ACHN (cell line): ENCODE data around the gene CRYZL1.

Experiments used
- DNase-seq: peaks from one replicate; pipeline ENCODE4 v3.0.0-alpha.2; 2015
- in situ Hi-C: cut with HindIII; loops from 2 replicates; pipeline ENCODE4 v1.10.0; 2017; ENCODE audit warnings: low sequenced_read_pairs, low pct_ligation_motif_present, low pct_unique_long_range_greater_than_20kb

The CRYZL1 gene

GRCh38 chr21:33664135-33664534, 22.6 kb upstream of the CRYZL1 start:
- in situ Hi-C loops = no loop called here
- no peak for DNase-seq

DNA sequence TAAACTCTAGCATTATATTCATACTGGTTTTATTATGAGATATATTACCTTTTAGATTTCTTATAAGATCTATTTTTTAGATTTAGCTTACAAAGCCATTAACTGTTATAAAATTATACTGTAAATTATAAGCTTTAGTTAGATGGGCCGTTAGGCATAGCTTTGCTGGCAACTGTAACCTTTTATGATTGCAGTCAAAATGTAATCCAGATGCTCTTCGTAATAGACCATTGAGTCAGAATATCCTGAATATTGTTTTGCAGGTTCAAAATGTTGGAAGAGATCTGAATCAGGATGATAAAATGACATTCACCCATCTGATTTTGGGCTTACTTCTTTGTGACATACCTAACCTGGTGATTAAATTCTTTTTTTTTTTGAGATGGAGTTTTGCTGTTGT, 21.7 kb upstream of the CRYZL1 start:
- DNase-seq = no peak
- in situ Hi-C loops = no loop called here

DNA sequence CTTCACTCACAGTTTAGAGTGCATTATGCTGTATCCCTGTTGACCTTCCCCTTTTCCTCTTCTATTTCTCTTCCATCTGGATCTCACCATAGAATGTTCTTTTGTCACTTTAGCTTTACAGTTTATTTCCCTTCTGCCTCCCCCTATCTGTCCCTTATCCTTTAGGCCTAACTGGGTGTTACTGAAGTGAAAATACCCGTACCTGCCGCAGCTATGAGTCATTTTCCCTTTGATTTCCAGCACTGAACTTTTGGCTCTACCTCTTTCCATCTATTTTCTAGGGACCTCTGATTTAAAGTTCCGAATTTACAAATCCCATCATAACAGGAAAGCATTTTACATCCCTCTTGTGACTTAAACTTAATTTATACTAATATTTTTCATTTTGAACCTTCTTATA, 20.5 kb upstream of the CRYZL1 start:
- in situ Hi-C loops = no loop called here

DNA sequence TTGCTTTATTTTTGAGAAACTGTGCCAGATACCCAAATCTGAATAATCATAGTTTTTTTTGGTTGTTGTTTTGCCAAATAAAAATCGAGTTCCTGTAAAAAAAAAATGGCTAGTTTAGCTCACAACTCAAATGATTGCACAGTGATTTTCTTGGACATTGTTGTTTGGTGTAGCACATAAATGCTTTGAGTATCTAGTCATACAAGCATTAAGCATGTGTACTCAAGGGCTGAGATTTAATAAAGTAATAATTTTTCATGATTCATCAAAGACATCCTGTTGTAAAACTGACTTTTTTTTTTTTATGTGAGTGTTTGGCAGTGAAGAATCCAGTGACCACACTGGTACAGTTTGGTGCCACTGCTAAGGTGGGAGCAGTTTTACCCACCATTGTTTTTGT, 19.6 kb upstream of the CRYZL1 start:
- in situ Hi-C loops = no loop called here
- DNase-seq = no peak

More for the DNA sequence above, 20.5 kb upstream of the CRYZL1 start:
- DNase-seq = no peak

DNA sequence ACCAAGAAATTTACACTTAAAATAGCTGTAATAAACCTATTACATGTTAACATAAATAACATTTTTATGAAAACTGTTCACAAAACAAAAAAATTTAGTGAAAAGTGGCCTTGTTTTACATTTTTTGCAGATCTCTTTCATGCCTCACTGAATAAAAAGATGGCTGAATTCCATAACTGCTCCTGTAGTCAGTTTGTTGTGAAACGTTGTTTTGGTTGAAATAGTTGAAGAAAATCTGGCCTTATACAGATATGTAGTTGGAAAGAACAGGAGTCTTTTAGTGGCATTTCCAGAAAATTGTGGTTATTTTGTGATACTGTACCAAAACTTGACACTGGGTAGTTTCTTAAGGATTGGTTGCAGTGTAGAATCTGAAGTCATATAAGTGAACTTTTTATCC, 18.9 kb upstream of the CRYZL1 start:
- no peak for DNase-seq
- in situ Hi-C loops = no loop called here

DNA sequence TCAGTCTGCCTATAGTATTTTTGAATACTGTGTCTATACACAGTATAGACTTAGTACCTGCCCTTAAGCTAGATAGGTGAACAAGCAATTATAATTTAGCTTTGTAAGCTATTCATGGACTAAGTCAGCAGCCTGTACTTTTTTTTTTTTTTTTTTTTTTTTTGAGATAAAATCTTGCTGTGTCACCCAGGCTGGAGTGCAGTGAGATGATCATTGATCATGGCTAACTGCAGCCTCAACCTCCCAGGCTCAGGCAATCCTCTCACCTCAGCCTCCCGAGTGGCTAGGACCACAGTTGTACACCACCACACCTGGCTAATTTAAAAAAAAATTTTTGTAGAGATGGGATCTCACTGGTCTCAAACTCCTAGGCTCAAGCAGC, 18.0 kb upstream of the CRYZL1 start:
- no peak for DNase-seq
- in situ Hi-C loops = no loop called here

- DNase-seq = no peak
- in situ Hi-C loops = no loop called here
Measured at GRCh38 chr21:33658919-33659567, 17.5 kb upstream of the CRYZL1 start.

DNA sequence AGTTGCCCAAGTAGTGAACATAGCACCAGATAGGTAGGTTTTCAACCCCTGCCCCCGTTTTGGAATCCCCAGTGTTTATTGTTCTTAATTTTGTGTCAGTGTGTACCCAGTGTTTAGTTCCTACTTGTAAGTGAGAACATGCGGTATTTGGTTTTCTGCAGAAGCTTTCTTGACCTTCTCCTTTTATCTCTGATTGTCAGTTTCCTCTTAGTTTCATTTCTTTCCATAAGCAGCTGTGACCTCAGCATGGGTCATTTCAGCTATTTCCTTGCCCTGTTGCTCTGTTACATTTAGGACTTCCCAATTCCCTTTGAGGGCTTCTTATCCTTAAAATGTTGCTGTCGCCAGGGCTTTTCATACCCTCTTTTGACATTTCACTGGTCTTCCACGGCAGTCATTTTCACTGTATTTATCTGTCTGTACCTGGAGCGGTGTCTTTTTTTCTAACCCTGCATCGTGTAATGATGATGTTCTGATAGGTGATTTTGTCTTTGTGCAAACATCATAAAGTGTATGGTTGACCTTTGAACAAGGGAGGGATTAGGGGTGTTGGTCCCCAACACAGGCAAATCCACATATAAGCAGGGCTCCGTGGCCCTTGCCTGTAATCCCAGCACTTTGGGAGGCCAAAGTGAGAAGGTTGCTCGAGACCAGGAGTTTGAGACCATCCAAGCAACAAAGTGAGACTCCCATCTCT, 15.7 kb upstream of the CRYZL1 start:
- DNase-seq = no peak
- in situ Hi-C loops = no loop called here

DNA sequence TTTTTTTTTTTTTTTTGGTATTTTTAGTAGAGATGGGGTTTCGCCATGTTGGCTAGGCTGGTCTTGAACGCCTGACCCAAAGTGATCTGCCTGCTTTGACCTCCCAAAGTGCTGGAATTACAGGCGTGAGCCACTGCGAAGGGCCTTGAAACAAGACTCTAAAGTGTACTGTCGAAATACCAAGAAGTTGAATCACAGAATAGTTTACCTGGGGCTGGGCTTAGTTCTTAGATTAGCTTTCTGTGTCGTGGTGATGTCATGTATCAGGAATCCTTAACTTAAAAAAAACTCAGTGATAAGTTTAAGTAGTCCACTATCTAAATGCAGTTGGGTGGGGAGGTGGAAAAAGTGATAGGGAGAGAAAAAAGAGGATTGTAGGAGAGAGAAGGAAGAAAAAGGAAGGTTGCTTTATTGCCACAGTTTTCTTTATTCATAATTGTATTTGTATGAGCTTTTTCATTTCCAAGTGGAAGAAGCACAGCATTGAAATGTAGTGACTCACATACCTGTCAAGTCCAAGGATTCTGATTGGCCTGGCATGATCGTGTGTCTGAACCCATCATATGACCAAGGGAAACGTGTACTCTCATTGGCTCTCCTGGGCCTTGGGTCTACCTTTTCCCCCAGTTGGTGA, 14.2 kb upstream of the CRYZL1 start:
- peak; percentile 97 for DNase-seq
- in situ Hi-C loops = no loop called here

- in situ Hi-C loops = no loop called here
- no peak for DNase-seq
Measured at GRCh38 chr21:33654412-33654811, 12.9 kb upstream of the CRYZL1 start.

DNA sequence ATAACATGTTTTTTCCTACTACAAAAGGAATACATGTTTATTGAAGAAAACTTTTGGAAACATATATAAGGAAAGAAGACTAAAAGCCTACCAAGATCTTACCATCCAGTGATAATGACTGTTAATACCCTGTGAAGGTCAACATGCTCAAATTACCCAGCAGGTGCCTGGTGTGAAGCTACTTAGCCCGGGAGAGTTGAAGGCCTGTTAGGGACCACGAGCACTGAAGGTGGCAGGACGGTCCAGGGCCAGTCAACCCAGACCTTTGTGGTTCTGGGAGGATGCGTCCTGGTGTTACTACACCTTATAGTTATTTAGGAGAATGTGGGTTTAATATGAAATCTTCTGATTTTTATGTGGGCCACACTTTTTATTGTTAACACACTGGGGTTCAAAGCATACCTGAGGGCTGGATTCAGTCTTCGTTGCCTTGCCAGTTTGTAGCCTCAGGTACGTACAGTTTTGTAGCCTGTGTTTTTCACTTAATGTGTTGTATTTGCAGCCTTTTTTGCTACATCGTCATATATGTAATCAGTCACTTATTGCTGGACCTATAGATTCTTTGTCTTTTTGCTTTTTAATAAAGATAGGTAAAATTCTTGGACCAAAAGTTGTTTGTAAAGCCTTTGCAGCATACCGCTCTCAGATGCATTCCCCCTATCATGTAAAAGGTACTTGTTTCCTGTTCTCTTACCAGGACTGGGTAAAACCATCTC, 10.6 kb upstream of the CRYZL1 start:
- in situ Hi-C loops = no loop called here
- DNase-seq = no peak

DNA sequence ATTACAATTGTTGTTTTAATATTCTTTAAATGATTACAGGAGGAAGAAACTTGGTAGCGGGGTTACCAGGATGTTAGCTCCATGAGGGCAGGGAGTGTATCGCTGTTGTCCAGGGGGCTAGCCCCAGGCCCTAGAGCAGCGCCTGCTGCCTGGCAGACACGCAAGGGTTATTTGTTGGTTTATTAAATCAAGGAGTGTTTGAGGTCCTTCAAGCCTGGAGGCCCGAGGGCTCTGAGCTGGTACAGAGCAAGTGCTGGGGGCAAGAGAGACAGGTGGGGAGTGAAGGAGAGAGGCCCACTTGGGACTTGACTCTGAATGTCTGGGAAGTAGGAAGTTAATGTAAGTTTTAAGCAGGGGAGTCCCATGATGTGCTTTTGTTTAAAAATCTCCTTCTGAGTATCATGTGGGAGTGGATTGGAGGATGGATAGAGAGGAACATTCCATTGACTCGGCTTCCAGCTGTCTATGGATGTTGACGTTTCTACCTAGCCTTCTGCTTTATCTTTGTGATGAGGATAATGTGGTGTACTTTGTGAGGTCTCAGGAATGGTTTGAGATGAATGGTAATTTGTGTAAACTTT, 9.5 kb upstream of the CRYZL1 start:
- DNase-seq = no peak
- in situ Hi-C loops = no loop called here

- in situ Hi-C loops = no loop called here
- no peak for DNase-seq
Measured at GRCh38 chr21:33650230-33650629, 8.7 kb upstream of the CRYZL1 start.

GRCh38 chr21:33648555-33648954, 7.0 kb upstream of the CRYZL1 start:
- in situ Hi-C loops = no loop called here
- no peak for DNase-seq

- in situ Hi-C loops = no loop called here
- no peak for DNase-seq
Measured at GRCh38 chr21:33647587-33647986, 6.0 kb upstream of the CRYZL1 start.

GRCh38 chr21:33645730-33646129, 4.2 kb upstream of the CRYZL1 start:
- in situ Hi-C loops = no loop called here
- no peak for DNase-seq

GRCh38 chr21:33644383-33645074, 3.0 kb upstream of the CRYZL1 start:
- in situ Hi-C loops = no loop called here
- no peak for DNase-seq

DNA sequence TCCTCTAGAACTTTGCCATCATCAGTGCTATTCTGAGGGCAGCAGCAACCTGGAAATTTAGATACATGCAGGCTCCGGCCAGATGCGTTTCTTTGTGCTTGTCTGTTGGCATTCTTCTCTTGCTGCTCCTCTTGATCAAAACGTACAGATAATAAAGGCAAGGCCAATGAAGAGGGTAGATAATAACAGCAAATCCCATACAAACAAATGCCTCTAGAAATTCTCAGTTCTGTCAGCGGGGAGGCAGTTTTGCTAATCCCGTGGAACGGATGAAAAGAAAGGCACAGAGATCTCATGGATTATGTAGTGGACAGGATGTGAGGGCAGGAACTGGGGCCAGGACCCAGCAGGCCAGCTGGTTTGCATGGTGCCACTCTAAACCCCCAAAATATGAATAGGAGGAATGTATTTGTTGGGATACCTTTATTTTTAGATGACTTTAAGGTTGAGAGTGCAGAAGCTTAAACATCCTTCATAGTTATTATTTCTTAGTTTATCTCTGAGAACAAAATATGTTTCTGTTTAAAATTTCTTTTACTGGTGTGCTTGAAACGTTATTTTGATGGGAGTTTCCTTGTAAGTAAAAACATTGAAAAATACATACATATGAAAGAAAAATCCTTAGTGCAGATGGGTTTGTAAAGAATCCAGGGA, 2.2 kb upstream of the CRYZL1 start:
- in situ Hi-C loops = no loop called here
- DNase-seq = peak; percentile 29
